Neutrophil (primary cell): ENCODE data around the gene TMEM80.

Experiments used
- H3K27ac ChIP-seq: fragments of 200-600 bp; sonication (generic); 2 replicates; pipeline ENCODE4 v1.5.1; 2016; ENCODE audit warnings: mild to moderate bottlenecking, moderate library complexity
- H3K27me3 ChIP-seq: fragments of 200-600 bp; sonication (generic); 2 replicates; pipeline ENCODE4 v1.6.0; 2016; ENCODE audit warnings: mild to moderate bottlenecking
- H3K36me3 ChIP-seq: fragments of 200-600 bp; sonication (generic); 2 replicates; pipeline ENCODE4 v1.5.1; 2017
- H3K4me1 ChIP-seq, 2 experiments: fragments of 200-600 bp in 1 of 2; sonication (generic) in 1 of 2; 1 replicate in 1 of 2; 2 replicates in 1 of 2; pipeline versions ENCODE4 v1.5.1 to v1.6.1; 2013 to 2016; ENCODE audit warnings: low read depth in 1 of 2, low read length in 1 of 2, mild to moderate bottlenecking in 1 of 2, moderate library complexity in 1 of 2; ENCODE audit not compliant: control insufficient read depth in 1 of 2, insufficient read depth in 1 of 2
- H3K4me3 ChIP-seq, 2 experiments: fragments of 200-600 bp in 1 of 2; sonication (generic) in 1 of 2; 1 replicate in 1 of 2; 2 replicates in 1 of 2; pipeline ENCODE4 v1.5.1; 2013 to 2016; ENCODE audit warnings: low read depth in 1 of 2, low read length in 1 of 2, mild to moderate bottlenecking in 1 of 2, moderate library complexity in 1 of 2
- H3K9me3 ChIP-seq: fragments of 200-600 bp; sonication (generic); 2 replicates; pipeline ENCODE4 v1.5.1; 2016
- CTCF ChIP-seq: fragments of 200-600 bp; sonication (generic); IDR thresholded peaks from 2 replicates; pipeline ENCODE4 v1.5.1; 2016; ENCODE audit warnings: antibody characterized with exemption

Gene TMEM80

GRCh38 chr11:745428-745827, 49.8 kb downstream of the TMEM80 start:
- Histone ChIP-seq H3K36me3 (peaks cover under 1% of the 10 kb centered on the region), H3K27me3 (no peaks in the 10 kb centered on the region), H3K9me3 (no peaks in the 10 kb centered on the region), H3K4me3 (no peak overlapping the region), H3K27ac (peak overlapping the region; percentile 98), H3K4me1 (peaks cover 39 to 45% of the 10 kb centered on the region in 2 experiments)
- TF ChIP-seq CTCF: no peak

DNA sequence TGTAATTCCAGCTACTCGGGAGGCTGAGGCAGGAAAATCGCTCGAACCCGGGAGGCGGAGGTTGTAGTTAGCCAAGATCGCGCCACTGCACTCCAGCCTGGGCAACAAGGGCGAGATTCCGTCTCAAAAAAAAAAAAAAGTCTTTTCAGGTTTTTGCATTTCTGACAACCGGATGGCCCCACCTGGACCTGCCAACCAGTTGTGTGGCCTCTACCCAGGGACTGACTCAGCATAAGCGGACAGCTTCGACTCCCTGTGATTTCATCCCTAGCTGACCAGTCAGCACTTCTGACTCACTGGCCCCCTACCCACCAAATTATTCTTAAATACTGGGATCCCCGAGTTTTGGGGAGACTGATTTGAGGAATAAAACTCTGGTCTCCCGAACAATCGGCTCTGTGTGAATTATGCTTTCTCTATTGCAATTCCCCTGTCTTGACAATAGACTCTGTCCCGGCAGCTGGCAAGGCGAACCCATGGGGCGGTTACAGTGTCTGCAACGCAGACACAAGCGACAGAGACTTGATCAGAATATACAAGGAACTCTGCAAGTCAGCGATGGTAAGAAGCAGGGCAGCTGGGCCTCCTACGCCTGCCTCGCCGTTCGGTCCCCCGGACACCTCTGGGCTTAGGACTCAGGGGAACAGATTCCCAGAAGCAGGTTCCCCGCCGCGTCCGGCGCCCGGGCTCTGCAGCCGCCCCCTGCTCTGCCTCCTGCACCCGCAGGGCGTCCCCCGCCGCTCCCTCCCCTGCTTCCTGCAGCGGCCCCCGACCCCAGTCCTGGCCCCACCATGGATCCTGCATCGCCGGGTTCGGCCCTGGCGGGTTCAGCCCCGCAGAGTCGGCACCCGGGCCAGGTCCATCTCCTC, 50.9 kb downstream of the TMEM80 start:
- H3K4me1 ChIP-seq: peaks cover 50 to 56% of the 10 kb centered on the region in 2 experiments
- H3K27ac ChIP-seq: peak overlapping the region; percentile 98
- no peaks in the 10 kb centered on the region for H3K27me3 ChIP-seq
- TF ChIP-seq CTCF: no peak
- H3K36me3 ChIP-seq: peaks cover 11% of the 10 kb centered on the region
- no peaks in the 10 kb centered on the region for H3K9me3 ChIP-seq
- peak overlapping the region; percentile 99 to 100 for H3K4me3 ChIP-seq

GRCh38 chr11:747158-748006, 51.8 kb downstream of the TMEM80 start, which contains the start of gene TALDO1:
Gene TALDO1, plus strand, starts transcription at chr11:747464. Its CDS starts 18 bp downstream, at chr11:747482.
- Histone ChIP-seq H3K9me3 (no peaks in the 10 kb centered on the region), H3K36me3 (peaks cover 19% of the 10 kb centered on the region), H3K27me3 (no peaks in the 10 kb centered on the region), H3K27ac (peak within 1 kb of the TSS; percentile 98), H3K4me1 (peaks cover 58 to 64% of the 10 kb centered on the region in 2 experiments), H3K4me3 (peak within 1 kb of the TSS; percentile 99 to 100)
- peak; percentile 92 for TF ChIP-seq CTCF

DNA sequence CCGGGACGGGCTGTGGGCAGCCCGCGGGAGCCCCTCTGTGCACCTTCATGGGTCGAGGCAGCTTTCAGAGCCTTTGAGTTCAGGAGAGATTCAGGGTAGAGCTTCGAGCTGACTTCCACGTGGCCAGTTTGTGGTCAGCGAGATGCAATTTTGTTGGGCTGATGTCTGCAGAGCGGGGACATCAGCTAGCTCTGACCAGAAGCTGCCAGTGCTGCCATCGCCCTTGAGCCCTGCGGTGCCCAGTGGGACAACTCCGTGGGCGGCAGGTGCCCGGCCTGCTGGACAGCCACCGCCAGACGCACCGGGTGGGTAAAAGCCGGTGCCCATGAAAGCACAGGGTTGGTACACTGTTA, 52.4 kb downstream of the TMEM80 start:
- no peaks in the 10 kb centered on the region for H3K9me3 ChIP-seq
- no peaks in the 10 kb centered on the region for H3K27me3 ChIP-seq
- peaks cover 64 to 69% of the 10 kb centered on the region in 2 experiments for H3K4me1 ChIP-seq
- peak overlapping the region; percentile 98 for H3K27ac ChIP-seq
- peak overlapping the region; percentile 99 to 100 for H3K4me3 ChIP-seq
- H3K36me3 ChIP-seq: peaks cover 25% of the 10 kb centered on the region
- no peak for TF ChIP-seq CTCF

GRCh38 chr11:749731-750130, 54.1 kb downstream of the TMEM80 start:
- TF ChIP-seq CTCF: no peak
- Histone ChIP-seq H3K27me3 (no peaks in the 10 kb centered on the region), H3K27ac (peak overlapping the region; percentile 98), H3K4me1 (peaks cover 70 to 80% of the 10 kb centered on the region in 2 experiments), H3K36me3 (peaks cover 37% of the 10 kb centered on the region), H3K9me3 (no peaks in the 10 kb centered on the region), H3K4me3 (peak overlapping the region; percentile 99 to 100)
